Measurements from ENCODE around the gene PANK1.

The PANK1 gene

GRCh38 chr10:89683883-89684282 is 38.8 kb upstream of the PANK1 start:
- no peak overlapping the region for H3K27ac ChIP-seq (ENCODE audit: low read depth, low read length)

GRCh38 chr10:89679986-89680385 is 34.9 kb upstream of the PANK1 start:
- no peaks in the 10 kb centered on the region for H3K27me3 ChIP-seq (ENCODE audit: low read length)
- H3K9me2 ChIP-seq (replicated peaks; ENCODE audit: insufficient read depth, low read length): no peaks in the 10 kb centered on the region
- no peak overlapping the region for H2AFZ ChIP-seq (ENCODE audit: low read depth, low read length, severe bottlenecking)
- no peaks in the 10 kb centered on the region for H3F3A ChIP-seq (ENCODE audit: insufficient read depth)
- no peak overlapping the region for H3K9ac ChIP-seq (ENCODE audit: low read length)
- no peaks in the 10 kb centered on the region for H3K9me3 ChIP-seq (ENCODE audit: insufficient read depth, low read length)
- no peaks in the 10 kb centered on the region for H4K20me1 ChIP-seq (ENCODE audit: low read depth, low read length)
- H3K4me3 ChIP-seq (ENCODE audit: insufficient read depth, low read length, poor library complexity, severe bottlenecking): no peak overlapping the region
- TF ChIP-seq EZH2phosphoT487 (conservative IDR thresholded peaks at IDR 0.05; ENCODE audit: low read length) (no peak), CTCF (IDR thresholded peaks at IDR 0.05; ENCODE audit: insufficient read depth, low read length, poor library complexity, severe bottlenecking) (no peak)
- no peaks in the 10 kb centered on the region for H3K36me3 ChIP-seq (ENCODE audit: low read length)
- H3K79me2 ChIP-seq (ENCODE audit: insufficient read depth, low read length): no peaks in the 10 kb centered on the region
- no peak overlapping the region for H3K4me2 ChIP-seq (ENCODE audit: low read depth, low read length, poor library complexity, severe bottlenecking)
- no peak overlapping the region for H3K27ac ChIP-seq (ENCODE audit: low read depth, low read length)

More at GRCh38 chr10:89683883-89684282, 38.8 kb upstream of the PANK1 start:
- Histone ChIP-seq H3K36me3 (ENCODE audit: low read length) (no peaks in the 10 kb centered on the region), H3K9ac (ENCODE audit: low read length) (no peak overlapping the region), H3K9me2 (replicated peaks; ENCODE audit: insufficient read depth, low read length) (no peaks in the 10 kb centered on the region), H4K20me1 (ENCODE audit: low read depth, low read length) (no peaks in the 10 kb centered on the region), H3K27me3 (ENCODE audit: low read length) (no peaks in the 10 kb centered on the region), H3K4me3 (ENCODE audit: insufficient read depth, low read length, poor library complexity, severe bottlenecking) (no peak overlapping the region), H3K9me3 (ENCODE audit: insufficient read depth, low read length) (no peaks in the 10 kb centered on the region), H3K79me2 (ENCODE audit: insufficient read depth, low read length) (no peaks in the 10 kb centered on the region), H2AFZ (ENCODE audit: low read depth, low read length, severe bottlenecking) (no peak overlapping the region), H3F3A (ENCODE audit: insufficient read depth) (no peaks in the 10 kb centered on the region), H3K4me2 (ENCODE audit: low read depth, low read length, poor library complexity, severe bottlenecking) (no peak overlapping the region)
- TF ChIP-seq CTCF (IDR thresholded peaks at IDR 0.05; ENCODE audit: insufficient read depth, low read length, poor library complexity, severe bottlenecking) (no peak), EZH2phosphoT487 (conservative IDR thresholded peaks at IDR 0.05; ENCODE audit: low read length) (no peak)

- Histone ChIP-seq H3K4me2 (ENCODE audit: low read depth, low read length, poor library complexity, severe bottlenecking) (no peak overlapping the region), H3K9ac (ENCODE audit: low read length) (no peak overlapping the region), H3K9me3 (ENCODE audit: insufficient read depth, low read length) (no peaks in the 10 kb centered on the region), H3K79me2 (ENCODE audit: insufficient read depth, low read length) (no peaks in the 10 kb centered on the region), H3K36me3 (ENCODE audit: low read length) (no peaks in the 10 kb centered on the region), H3F3A (ENCODE audit: insufficient read depth) (no peaks in the 10 kb centered on the region), H3K27ac (ENCODE audit: low read depth, low read length) (no peak overlapping the region), H4K20me1 (ENCODE audit: low read depth, low read length) (no peaks in the 10 kb centered on the region), H3K9me2 (replicated peaks; ENCODE audit: insufficient read depth, low read length) (no peaks in the 10 kb centered on the region), H3K4me3 (ENCODE audit: insufficient read depth, low read length, poor library complexity, severe bottlenecking) (no peak overlapping the region), H3K27me3 (ENCODE audit: low read length) (no peaks in the 10 kb centered on the region), H2AFZ (ENCODE audit: low read depth, low read length, severe bottlenecking) (no peak overlapping the region)
- TF ChIP-seq EZH2phosphoT487 (conservative IDR thresholded peaks at IDR 0.05; ENCODE audit: low read length): no peak
- TF ChIP-seq CTCF (IDR thresholded peaks at IDR 0.05; ENCODE audit: insufficient read depth, low read length, poor library complexity, severe bottlenecking): no peak
Observed at GRCh38 chr10:89677341-89677740, 32.3 kb upstream of the PANK1 start.

Measured in SU-DHL-6 (cell line).